ENCODE results near the gene TTI1.

GRCh38 chr20:38013887-38014286 lies 19.4 kb downstream of the TTI1 start:
- TF ChIP-seq CTCF (IDR thresholded peaks at IDR 0.05) (no peak), MEF2A (IDR thresholded peaks at IDR 0.05; ENCODE audit: borderline replicate concordance, low read depth) (no peak), CHD2 (IDR thresholded peaks at IDR 0.05; ENCODE audit: low read length, partially characterized antibody) (no peak)
